Trophoblast cell (in vitro differentiated cells and primary cell): Measurements from ENCODE around the gene GRAMD4.
A peak's percentile ranks its signal among the peaks of the same experiment; 100 is the strongest.
"Not testable (repeated sequence)": the region's sequence is repeated elsewhere in the genome, so short reads cannot be mapped to it uniquely, and the experiment has no call there.

ENCODE experiments used
- DNase-seq, 2 donors: peaks; one replicate each; pipeline ENCODE4 v3.0.0-alpha.2; 2016
- H2AFZ ChIP-seq: 2 replicates; pipeline ENCODE4 v1.6.1; 2013; ENCODE audit warnings: low read length, moderate library complexity, mild to moderate bottlenecking; ENCODE audit not compliant: insufficient read depth, poor library complexity
- H2AK5ac ChIP-seq: 2 replicates; pipeline ENCODE4 v1.6.1; 2013; ENCODE audit warnings: mild to moderate bottlenecking, low read length
- H2BK120ac ChIP-seq: 2 replicates; pipeline ENCODE4 v1.6.1; 2013; ENCODE audit warnings: low read length, mild to moderate bottlenecking, moderate library complexity; ENCODE audit not compliant: insufficient read depth, poor library complexity
- H2BK12ac ChIP-seq: 2 replicates; pipeline ENCODE4 v1.6.1; 2013; ENCODE audit warnings: mild to moderate bottlenecking, low read length, moderate library complexity
- H2BK5ac ChIP-seq: 2 replicates; pipeline ENCODE4 v1.6.1; 2013; ENCODE audit warnings: low read length, low read depth, moderate library complexity, mild to moderate bottlenecking; ENCODE audit not compliant: poor library complexity
- H3K14ac ChIP-seq: 2 replicates; pipeline ENCODE4 v1.6.1; 2013; ENCODE audit warnings: mild to moderate bottlenecking, low read length
- H3K18ac ChIP-seq: 2 replicates; pipeline ENCODE4 v1.6.1; 2013; ENCODE audit warnings: mild to moderate bottlenecking, low read length
- H3K23ac ChIP-seq: 2 replicates; pipeline ENCODE4 v1.6.1; 2013; ENCODE audit warnings: low read length
- H3K27ac ChIP-seq: 2 replicates; pipeline ENCODE4 v1.5.1; 2013; ENCODE audit warnings: low read depth, mild to moderate bottlenecking, inconsistent platforms, low read length, moderate library complexity
- H3K27me3 ChIP-seq: 2 replicates; pipeline ENCODE4 v1.6.1; 2013; ENCODE audit warnings: inconsistent platforms, mild to moderate bottlenecking, low read length, moderate library complexity; ENCODE audit not compliant: insufficient read depth
- H3K36me3 ChIP-seq, 2 experiments: 1 replicate in 1 of 2; 2 replicates in 1 of 2; pipeline ENCODE4 v1.6.1; 2013; ENCODE audit warnings: low read length in 2 of 2, mild to moderate bottlenecking in 2 of 2, moderate library complexity in 1 of 2; ENCODE audit not compliant: insufficient read depth in 2 of 2, control insufficient read depth in 1 of 2
- H3K4ac ChIP-seq: 2 replicates; pipeline ENCODE4 v1.6.1; 2013; ENCODE audit warnings: low read depth, mild to moderate bottlenecking, low read length, moderate library complexity
- H3K4me1 ChIP-seq, 2 experiments: 1 replicate in 1 of 2; 2 replicates in 1 of 2; pipeline ENCODE4 v1.6.1; 2013; ENCODE audit warnings: low read length in 2 of 2, mild to moderate bottlenecking in 2 of 2, moderate library complexity in 1 of 2; ENCODE audit not compliant: insufficient read depth in 2 of 2, control insufficient read depth in 1 of 2
- H3K4me2 ChIP-seq: 2 replicates; pipeline ENCODE4 v1.6.1; 2013; ENCODE audit warnings: inconsistent platforms, mild to moderate bottlenecking, low read length, moderate library complexity
- H3K4me3 ChIP-seq: 2 replicates; pipeline ENCODE4 v1.5.1; 2013; ENCODE audit warnings: mild to moderate bottlenecking, low read depth, low read length, inconsistent platforms
- H3K79me1 ChIP-seq: one replicate; pipeline ENCODE4 v1.6.1; 2013; ENCODE audit warnings: low read length
- H3K79me2 ChIP-seq: 2 replicates; pipeline ENCODE4 v1.6.1; 2013; ENCODE audit warnings: low read length, mild to moderate bottlenecking; ENCODE audit not compliant: control insufficient read depth, insufficient read depth, poor library complexity
- H3K9ac ChIP-seq: 2 replicates; pipeline ENCODE4 v1.6.1; 2013; ENCODE audit warnings: mild to moderate bottlenecking, low read length
- H3K9me3 ChIP-seq: 2 replicates; pipeline ENCODE4 v1.6.1; 2013; ENCODE audit warnings: low read depth, mild to moderate bottlenecking, control low read depth, inconsistent platforms, low read length; ENCODE audit not compliant: insufficient read depth
- H4K12ac ChIP-seq: 2 replicates; pipeline ENCODE4 v1.6.1; 2013; ENCODE audit warnings: low read depth, mild to moderate bottlenecking, low read length, moderate library complexity
- H4K8ac ChIP-seq: 2 replicates; pipeline ENCODE4 v1.6.1; 2013; ENCODE audit warnings: low read depth, mild to moderate bottlenecking, low read length, moderate library complexity
- H4K91ac ChIP-seq: one replicate; pipeline ENCODE4 v1.6.1; 2013; ENCODE audit warnings: low read depth, mild to moderate bottlenecking, low read length, moderate library complexity
- WGBS: extraction: QIAGEN DNeasy Blood & Tissue Kit; methylation state at CpG from one replicate; pipeline ENCODE4 v1.1.7; 2013; ENCODE audit warnings: missing lambda C conversion rate; ENCODE audit not compliant: insufficient read length, insufficient coverage; ENCODE audit errors: extremely low coverage; 5-methylcytosine and 5-hydroxymethylcytosine counted together

GRAMD4 gene

GRCh38 chr22:46634011-46634699 is 14.0 kb downstream of the GRAMD4 start:
- no peak overlapping the region for H2BK120ac ChIP-seq
- H4K8ac ChIP-seq, result no peak overlapping the region
- no peak overlapping the region for H2AK5ac ChIP-seq
- H3K27ac ChIP-seq, result peak overlapping the region; percentile 42
- no peak overlapping the region for H2AFZ ChIP-seq
- no peak overlapping the region for H3K4me3 ChIP-seq
- H3K9me3 ChIP-seq, result peaks cover 4% of the 10 kb centered on the region
- no peaks in the 10 kb centered on the region for H3K36me3 ChIP-seq
- H3K18ac ChIP-seq, result no peak overlapping the region
- H3K23ac ChIP-seq, result no peak overlapping the region
- H4K12ac ChIP-seq, result no peak overlapping the region
- H3K27me3 ChIP-seq, result no peaks in the 10 kb centered on the region
- H2BK12ac ChIP-seq, result no peak overlapping the region
- peak overlapping the region; percentile 5 for H3K14ac ChIP-seq
- H3K79me2 ChIP-seq, result no peaks in the 10 kb centered on the region
- peaks cover 5% of the 10 kb centered on the region for H3K79me1 ChIP-seq
- H3K4me1 ChIP-seq, result peaks cover 10 to 18% of the 10 kb centered on the region in 2 experiments
- peak in 1 of 2 donors; percentile 67 for DNase-seq
- H3K9ac ChIP-seq, result no peak overlapping the region
- no CpG with 5 or more reads among the region's 11 CpGs for WGBS
- H3K4ac ChIP-seq, result no peak overlapping the region
- peak overlapping the region; percentile 8 for H4K91ac ChIP-seq
- H2BK5ac ChIP-seq, result no peak overlapping the region
- peak overlapping the region; percentile 1 for H3K4me2 ChIP-seq

GRCh38 chr22:46634973-46635685 is 14.9 kb downstream of the GRAMD4 start:
- WGBS, result no CpG with 5 or more reads among the region's 30 CpGs
- not testable (repeated sequence) for H3K79me1 ChIP-seq, H3K4ac ChIP-seq, H2BK5ac ChIP-seq, H3K27ac ChIP-seq, H3K36me3 ChIP-seq, H2BK120ac ChIP-seq, H3K23ac ChIP-seq, H2AFZ ChIP-seq, H3K4me3 ChIP-seq, H2AK5ac ChIP-seq, H3K18ac ChIP-seq, H3K79me2 ChIP-seq, H4K12ac ChIP-seq, H3K9me3 ChIP-seq, H3K14ac ChIP-seq, H2BK12ac ChIP-seq, H3K4me2 ChIP-seq, H3K27me3 ChIP-seq, H3K9ac ChIP-seq, H4K8ac ChIP-seq
- peak in 1 of 2 donors; percentile 75 for DNase-seq
- Histone ChIP-seq H3K4me1 (peaks cover 10 to 18% of the 10 kb centered on the region in 2 experiments), H4K91ac (peak overlapping the region; percentile 58)

GRCh38 chr22:46635756-46636155 is 15.6 kb downstream of the GRAMD4 start:
- H3K36me3 ChIP-seq, result no peaks in the 10 kb centered on the region
- WGBS, result no CpG with 5 or more reads among the region's 11 CpGs

GRCh38 chr22:46636221-46637002 is 16.2 kb downstream of the GRAMD4 start:
- Histone ChIP-seq H3K4me3 (no peak overlapping the region), H3K27me3 (no peaks in the 10 kb centered on the region), H3K9ac (no peak overlapping the region), H2AK5ac (no peak overlapping the region), H4K8ac (no peak overlapping the region), H3K79me2 (no peaks in the 10 kb centered on the region), H3K14ac (no peak overlapping the region), H3K27ac (no peak overlapping the region), H2BK12ac (no peak overlapping the region), H2BK5ac (no peak overlapping the region), H3K4me1 (peaks cover 10 to 18% of the 10 kb centered on the region in 2 experiments), H2BK120ac (no peak overlapping the region), H3K9me3 (peaks cover 6% of the 10 kb centered on the region), H3K18ac (no peak overlapping the region), H3K79me1 (peaks cover 5% of the 10 kb centered on the region), H2AFZ (no peak overlapping the region), H3K23ac (no peak overlapping the region), H3K4me2 (no peak overlapping the region), H4K12ac (no peak overlapping the region), H3K36me3 (no peaks in the 10 kb centered on the region), H4K91ac (no peak overlapping the region), H3K4ac (no peak overlapping the region)
- peak in 1 of 2 donors; percentile 19 for DNase-seq
- WGBS, result no CpG with 5 or more reads among the region's 29 CpGs

More at GRCh38 chr22:46635756-46636155, 15.6 kb downstream of the GRAMD4 start:
- Histone ChIP-seq H3K4me3 (no peak overlapping the region), H2AK5ac (no peak overlapping the region), H3K4me2 (no peak overlapping the region), H3K27ac (no peak overlapping the region), H3K14ac (no peak overlapping the region), H3K18ac (no peak overlapping the region), H3K27me3 (no peaks in the 10 kb centered on the region), H4K12ac (no peak overlapping the region), H3K79me2 (no peaks in the 10 kb centered on the region), H2BK120ac (no peak overlapping the region), H4K8ac (no peak overlapping the region), H3K4ac (no peak overlapping the region), H3K79me1 (peaks cover 5% of the 10 kb centered on the region), H4K91ac (peak overlapping the region; percentile 27), H3K4me1 (peaks cover 10 to 18% of the 10 kb centered on the region in 2 experiments), H3K9me3 (peaks cover 6% of the 10 kb centered on the region), H2BK5ac (no peak overlapping the region), H2AFZ (no peak overlapping the region), H2BK12ac (no peak overlapping the region), H3K23ac (no peak overlapping the region), H3K9ac (no peak overlapping the region)
- peak in 1 of 2 donors; percentile 71 for DNase-seq
